ENCODE measurements around the gene HEPACAM.

DNA sequence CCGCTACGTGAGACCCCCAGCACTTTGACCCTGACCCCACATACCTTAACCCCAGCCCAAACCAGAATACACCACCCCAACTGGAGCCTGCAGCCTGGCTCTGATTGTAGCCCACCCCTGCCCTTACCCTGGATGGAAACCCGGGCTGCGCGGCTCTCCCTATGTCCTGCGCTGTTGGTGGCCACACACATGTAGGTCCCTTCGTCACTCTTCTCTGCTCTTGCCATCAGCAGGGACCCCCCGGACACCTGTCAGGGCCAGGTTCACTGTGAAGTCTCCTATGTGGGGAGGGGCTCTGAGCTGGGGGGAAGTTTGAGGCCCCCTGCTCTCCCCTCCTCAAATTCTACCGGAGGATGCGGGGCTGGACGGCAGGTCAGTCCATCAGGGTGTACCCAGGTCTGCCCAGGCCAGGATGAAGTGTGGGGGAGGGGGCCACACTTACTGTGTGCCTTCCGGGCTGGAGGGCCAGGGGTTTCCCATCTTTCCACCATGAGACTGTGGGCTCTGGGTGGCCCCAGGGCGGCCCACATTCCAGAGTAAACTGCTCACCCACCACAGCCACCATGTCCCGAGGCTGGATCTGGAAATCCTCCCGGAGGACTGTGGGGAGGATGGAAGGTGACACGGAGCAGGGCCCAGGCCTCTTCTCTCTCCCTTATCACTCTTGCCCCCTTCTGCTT, 39.6 kb downstream of the HEPACAM start:
- TF ChIP-seq, protein P1, sequence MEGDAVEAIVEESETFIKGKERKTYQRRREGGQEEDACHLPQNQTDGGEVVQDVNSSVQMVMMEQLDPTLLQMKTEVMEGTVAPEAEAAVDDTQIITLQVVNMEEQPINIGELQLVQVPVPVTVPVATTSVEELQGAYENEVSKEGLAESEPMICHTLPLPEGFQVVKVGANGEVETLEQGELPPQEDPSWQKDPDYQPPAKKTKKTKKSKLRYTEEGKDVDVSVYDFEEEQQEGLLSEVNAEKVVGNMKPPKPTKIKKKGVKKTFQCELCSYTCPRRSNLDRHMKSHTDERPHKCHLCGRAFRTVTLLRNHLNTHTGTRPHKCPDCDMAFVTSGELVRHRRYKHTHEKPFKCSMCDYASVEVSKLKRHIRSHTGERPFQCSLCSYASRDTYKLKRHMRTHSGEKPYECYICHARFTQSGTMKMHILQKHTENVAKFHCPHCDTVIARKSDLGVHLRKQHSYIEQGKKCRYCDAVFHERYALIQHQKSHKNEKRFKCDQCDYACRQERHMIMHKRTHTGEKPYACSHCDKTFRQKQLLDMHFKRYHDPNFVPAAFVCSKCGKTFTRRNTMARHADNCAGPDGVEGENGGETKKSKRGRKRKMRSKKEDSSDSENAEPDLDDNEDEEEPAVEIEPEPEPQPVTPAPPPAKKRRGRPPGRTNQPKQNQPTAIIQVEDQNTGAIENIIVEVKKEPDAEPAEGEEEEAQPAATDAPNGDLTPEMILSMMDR (IDR thresholded peaks at IDR 0.05; ENCODE audit: low read depth, low read length, poor library complexity, severe bottlenecking), result no peak
- TF ChIP-seq EZH2phosphoT487 (IDR thresholded peaks at IDR 0.05; ENCODE audit: borderline replicate concordance, low read length), result no peak
